ENCODE data around the gene FBRSL1. TPM values are rescaled to one million over a fixed set of nuclear protein-coding genes. Genes with fewer than 3 reads are reported as not detected.

Gene FBRSL1
- total RNA-seq, 4 donors from 2014 or later, result 13.8 to 31.5 (median 16.1) TPM

GRCh38 chr12:132558042-132558856, 68.3 kb downstream of the FBRSL1 start:
- Histone ChIP-seq H3K36me3 (peaks cover 0 to 34% (median 0%) of the 10 kb centered on the region in 3 donors), H3K9me3 (no peaks in the 10 kb centered on the region), H3K27me3 (peaks cover 0 to 8% of the 10 kb centered on the region in 2 donors), H3K4me1 (peaks cover 0 to 30% (median 15%) of the 10 kb centered on the region in 4 donors), H3K4me3 (no peak overlapping the region), H3K27ac (no peak overlapping the region)
- WGBS, 2 donors, result 78 to 80% methylated on average over 33 of the region's 35 CpGs
- DNase-seq (ENCODE audit: low spot score in 2 of 2), result no peak
- no peak for TF ChIP-seq CTCF (IDR thresholded peaks at IDR 0.05)
- TF ChIP-seq POLR2A (IDR thresholded peaks at IDR 0.05), result no peak
- TF ChIP-seq EP300 (IDR thresholded peaks at IDR 0.05), result no peak

- 66 to 69% methylated on average over 44 to 45 of the region's 45 CpGs for WGBS, 2 donors
- peaks cover 0 to 30% (median 15%) of the 10 kb centered on the region in 4 donors for H3K4me1 ChIP-seq
- TF ChIP-seq POLR2A (IDR thresholded peaks at IDR 0.05) (no peak), CTCF (IDR thresholded peaks at IDR 0.05) (no peak), EP300 (IDR thresholded peaks at IDR 0.05) (no peak)
These were observed 69.1 kb downstream of the FBRSL1 start for GRCh38 chr12:132558861-132559623.

GRCh38 chr12:132559652-132560363, 69.9 kb downstream of the FBRSL1 start:
- Histone ChIP-seq H3K36me3 (peaks cover 0 to 23% (median 0%) of the 10 kb centered on the region in 3 donors), H3K27ac (no peak overlapping the region)
- 1 to 2% methylated on average over 15 to 61 of the region's 98 CpGs for WGBS, 2 donors

More at GRCh38 chr12:132558861-132559623, 69.1 kb downstream of the FBRSL1 start:
- Histone ChIP-seq H3K27me3 (peaks cover 0 to 8% of the 10 kb centered on the region in 2 donors), H3K27ac (no peak overlapping the region), H3K36me3 (peaks cover 0 to 27% (median 0%) of the 10 kb centered on the region in 3 donors), H3K4me3 (peak overlapping the region; percentile 33 to 68 (median 44)), H3K9me3 (no peaks in the 10 kb centered on the region)
- DNase-seq (ENCODE audit: low spot score in 2 of 2), result no peak

GRCh38 chr12:132560364-132560613, 70.3 kb downstream of the FBRSL1 start:
- 2% methylated on average over 20 of the region's 36 CpGs; no CpG with 5 or more reads in 1 of the 2 donors for WGBS, 2 donors
- no peak overlapping the region for H3K27ac ChIP-seq
- TF ChIP-seq EP300 (IDR thresholded peaks at IDR 0.05), result no peak
- no peak for TF ChIP-seq POLR2A (IDR thresholded peaks at IDR 0.05)
- TF ChIP-seq CTCF (IDR thresholded peaks at IDR 0.05), result no peak
- H3K9me3 ChIP-seq, result no peaks in the 10 kb centered on the region
- peaks cover 0 to 8% of the 10 kb centered on the region in 2 donors for H3K27me3 ChIP-seq
- H3K4me3 ChIP-seq, result peak overlapping the region; percentile 4 to 68 (median 48)
- DNase-seq (ENCODE audit: low spot score in 2 of 2), result no peak
- peaks cover 0 to 30% (median 15%) of the 10 kb centered on the region in 4 donors for H3K4me1 ChIP-seq
- peaks cover 0 to 23% (median 0%) of the 10 kb centered on the region in 3 donors for H3K36me3 ChIP-seq

More at GRCh38 chr12:132559652-132560363, 69.9 kb downstream of the FBRSL1 start:
- H3K9me3 ChIP-seq, result no peaks in the 10 kb centered on the region
- H3K27me3 ChIP-seq, result peaks cover 0 to 8% of the 10 kb centered on the region in 2 donors
- TF ChIP-seq EP300 (IDR thresholded peaks at IDR 0.05) (no peak), POLR2A (IDR thresholded peaks at IDR 0.05) (no peak), CTCF (IDR thresholded peaks at IDR 0.05) (no peak)
- peaks cover 0 to 30% (median 15%) of the 10 kb centered on the region in 4 donors for H3K4me1 ChIP-seq
- no peak for DNase-seq (ENCODE audit: low spot score in 2 of 2)
- peak overlapping the region; percentile 33 to 68 (median 48) for H3K4me3 ChIP-seq
